MCF 10A (cell line): ENCODE data around the gene LSM14B. TPM values are rescaled to one million over a fixed set of nuclear protein-coding genes. Genes with fewer than 3 reads are reported as not detected.

Source experiments
- BruUV-seq: library from RNA; stranded (reverse); fragments of 400-500 nt; replicated peaks from 2 replicates; lab custom pipeline; 2021; lab: Mats Ljungman, UMichigan
- CTCF ChIA-PET: fragments of 300-600 bp; sonication (Branson Sonifier 250); formaldehyde crosslinking; extraction: SDS; loops from one replicate; lab custom pipeline; 2021; ENCODE audit warnings: antibody characterized with exemption, inconsistent platforms; lab: Yijun Ruan, JAX
- POLR2A ChIA-PET: fragments of 300-600, 350-650 bp; sonication (Branson Sonifier 250); formaldehyde crosslinking; extraction: SDS; loops from one replicate; lab custom pipeline; 2020; ENCODE audit warnings: antibody characterized with exemption, inconsistent platforms; lab: Yijun Ruan, JAX
- DNase-seq: peaks from one replicate; pipeline ENCODE4 v3.0.0-alpha.2; 2018; ENCODE audit not compliant: unreplicated experiment
- H3K27ac Mint-ChIP-seq: one replicate; pipeline ENCODE4 v1.8.0; 2022; ENCODE audit warnings: mild to moderate bottlenecking, low read depth, mixed read lengths; ENCODE audit not compliant: unreplicated experiment
- H3K27me3 Mint-ChIP-seq: one replicate; pipeline ENCODE4 v1.8.0; 2022; ENCODE audit warnings: mixed read lengths; ENCODE audit not compliant: insufficient read depth, unreplicated experiment
- H3K36me3 Mint-ChIP-seq: one replicate; pipeline ENCODE4 v1.8.0; 2022; ENCODE audit warnings: mild to moderate bottlenecking, moderate library complexity, mixed read lengths; ENCODE audit not compliant: insufficient read depth, unreplicated experiment
- H3K4me1 Mint-ChIP-seq: one replicate; pipeline ENCODE4 v1.8.0; 2022; ENCODE audit warnings: mixed read lengths; ENCODE audit not compliant: insufficient read depth, unreplicated experiment
- H3K4me3 Mint-ChIP-seq: one replicate; pipeline ENCODE4 v1.8.0; 2022; ENCODE audit warnings: mild to moderate bottlenecking, moderate library complexity, mixed read lengths; ENCODE audit not compliant: unreplicated experiment
- H3K9me3 Mint-ChIP-seq: one replicate; pipeline ENCODE4 v1.8.0; 2022; ENCODE audit warnings: mixed read lengths; ENCODE audit not compliant: unreplicated experiment
- intact Hi-C: fragments of 100-400 bp; cut with micrococcal nuclease; formaldehyde crosslinking; loops from 2 replicates; pipeline ENCODE4 v1.14.1; 2022
- total RNA-seq: library from RNA; stranded (reverse); gene quantifications from 2 replicates; pipeline ENCODE4 v1.2.3, GENCODE V29; 2022
- TF ChIP-seq, protein P1 (sequence below): fragments of 200-600 bp; IDR thresholded peaks from one replicate; pipeline ENCODE4 v1.8.0; 2022; ENCODE audit warnings: antibody characterized with exemption, mild to moderate bottlenecking; ENCODE audit not compliant: unreplicated experiment

Gene LSM14B
- total RNA-seq, 1 experiment from 2014 or later, result 35.1 TPM

DNA sequence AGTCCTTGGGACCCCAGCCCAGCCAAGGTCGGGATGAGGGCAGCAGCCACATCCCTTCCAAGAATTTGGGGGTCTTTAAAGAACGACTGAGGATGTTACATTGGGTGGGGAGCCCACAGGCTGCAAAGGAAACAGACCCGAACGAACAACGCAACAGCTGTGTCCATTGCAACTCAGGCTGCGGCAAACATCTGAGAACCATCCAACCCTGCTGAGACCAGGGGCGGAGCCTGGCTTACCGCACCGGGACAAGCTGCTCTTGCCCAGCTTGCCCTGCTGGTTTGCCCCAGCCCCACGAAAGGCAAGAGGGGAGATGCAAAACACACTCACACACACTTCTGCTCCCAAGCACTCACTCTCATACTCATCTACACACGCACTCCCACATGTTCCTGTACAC is 35.0 kb upstream of the LSM14B start:
- no TSS peak for BruUV-seq
- intact Hi-C loops, result no loop called here
- H3K27ac Mint-ChIP-seq, result no peak overlapping the region
- CTCF ChIA-PET, result no interaction called here
- DNase-seq, result no peak
- H3K4me1 Mint-ChIP-seq, result no peaks in the 10 kb centered on the region
- no peak overlapping the region for H3K4me3 Mint-ChIP-seq
- POLR2A ChIA-PET, result interaction anchor here (1.6 kb wide), 1 partner anchor 21 kb away, joined by 5 read pairs; no protein-coding TSS in a partner anchor
- no peaks in the 10 kb centered on the region for H3K9me3 Mint-ChIP-seq
- H3K27me3 Mint-ChIP-seq, result peaks cover 21% of the 10 kb centered on the region
- TF ChIP-seq, protein P1, sequence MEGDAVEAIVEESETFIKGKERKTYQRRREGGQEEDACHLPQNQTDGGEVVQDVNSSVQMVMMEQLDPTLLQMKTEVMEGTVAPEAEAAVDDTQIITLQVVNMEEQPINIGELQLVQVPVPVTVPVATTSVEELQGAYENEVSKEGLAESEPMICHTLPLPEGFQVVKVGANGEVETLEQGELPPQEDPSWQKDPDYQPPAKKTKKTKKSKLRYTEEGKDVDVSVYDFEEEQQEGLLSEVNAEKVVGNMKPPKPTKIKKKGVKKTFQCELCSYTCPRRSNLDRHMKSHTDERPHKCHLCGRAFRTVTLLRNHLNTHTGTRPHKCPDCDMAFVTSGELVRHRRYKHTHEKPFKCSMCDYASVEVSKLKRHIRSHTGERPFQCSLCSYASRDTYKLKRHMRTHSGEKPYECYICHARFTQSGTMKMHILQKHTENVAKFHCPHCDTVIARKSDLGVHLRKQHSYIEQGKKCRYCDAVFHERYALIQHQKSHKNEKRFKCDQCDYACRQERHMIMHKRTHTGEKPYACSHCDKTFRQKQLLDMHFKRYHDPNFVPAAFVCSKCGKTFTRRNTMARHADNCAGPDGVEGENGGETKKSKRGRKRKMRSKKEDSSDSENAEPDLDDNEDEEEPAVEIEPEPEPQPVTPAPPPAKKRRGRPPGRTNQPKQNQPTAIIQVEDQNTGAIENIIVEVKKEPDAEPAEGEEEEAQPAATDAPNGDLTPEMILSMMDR, result no peak
- no peaks in the 10 kb centered on the region for H3K36me3 Mint-ChIP-seq

DNA sequence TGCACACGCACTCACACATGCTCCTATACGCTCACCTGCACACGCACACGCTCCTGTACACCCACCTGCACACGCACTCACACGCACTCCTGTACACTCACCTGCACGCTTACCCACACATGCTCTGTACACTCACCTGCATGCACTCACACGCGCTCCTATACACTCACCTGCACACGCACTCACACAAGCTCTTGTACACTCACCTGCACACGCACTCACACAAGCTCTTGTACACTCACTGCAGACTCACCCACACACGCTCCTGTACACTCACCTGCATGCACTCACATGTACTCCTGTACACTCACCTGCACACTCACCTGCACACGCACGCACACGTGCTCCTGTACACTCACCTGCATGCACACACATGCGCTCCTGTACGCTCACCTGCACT is 34.6 kb upstream of the LSM14B start:
- POLR2A ChIA-PET, result interaction anchor here (1.6 kb wide), 1 partner anchor 21 kb away, joined by 5 read pairs; no protein-coding TSS in a partner anchor
- CTCF ChIA-PET, result interaction anchor here (1.0 kb wide), 1 partner anchor 15 kb away, joined by 4 read pairs; no protein-coding TSS in a partner anchor
- Mint-ChIP-seq H3K27me3 (peaks cover 25% of the 10 kb centered on the region), H3K4me1 (no peaks in the 10 kb centered on the region), H3K4me3 (no peak overlapping the region), H3K9me3 (no peaks in the 10 kb centered on the region), H3K36me3 (no peaks in the 10 kb centered on the region), H3K27ac (no peak overlapping the region)
- BruUV-seq, result no TSS peak
- intact Hi-C loops, result no loop called here
- DNase-seq, result no peak
- TF ChIP-seq, protein P1, result no peak

DNA sequence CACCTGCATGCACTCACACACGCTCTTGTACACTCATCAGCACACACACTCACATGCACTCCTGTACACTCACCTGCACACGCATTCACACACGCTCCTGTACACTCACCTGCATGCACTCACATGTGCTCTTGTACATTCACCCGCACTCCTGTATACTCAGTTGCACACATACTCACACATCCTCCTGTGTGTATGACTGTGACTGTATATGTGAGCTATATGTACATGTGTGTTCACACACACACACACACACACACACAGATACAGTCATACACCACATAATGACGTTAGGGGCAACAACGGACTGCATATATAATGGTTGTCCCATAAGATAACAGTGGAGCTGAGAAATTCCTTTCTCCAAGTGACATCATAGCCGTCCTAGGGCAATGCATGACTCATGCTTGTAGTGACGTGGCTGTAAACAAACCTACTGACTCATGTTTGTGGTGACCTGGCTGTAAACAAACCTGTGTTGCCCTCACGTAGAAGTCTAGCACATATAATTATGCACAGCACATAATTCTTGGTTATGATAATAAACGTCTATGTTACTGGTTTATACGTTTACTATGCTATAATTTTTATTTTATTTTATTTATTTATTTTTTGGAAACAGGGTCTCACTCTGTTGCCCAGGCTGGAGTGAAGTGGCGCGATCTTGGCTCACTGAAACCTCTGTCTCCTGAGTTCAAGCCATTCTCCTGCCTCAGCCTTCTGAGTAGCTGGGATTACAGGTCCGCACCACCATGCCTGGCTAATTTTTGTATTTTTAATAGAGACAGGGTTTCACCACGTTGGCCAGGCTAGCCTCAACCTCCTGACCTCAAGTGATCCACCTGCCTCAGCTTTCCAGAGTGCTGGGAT is 33.8 kb upstream of the LSM14B start:
- TF ChIP-seq, protein P1, result no peak
- Mint-ChIP-seq H3K27ac (no peak overlapping the region), H3K4me1 (no peaks in the 10 kb centered on the region), H3K9me3 (no peaks in the 10 kb centered on the region), H3K36me3 (no peaks in the 10 kb centered on the region), H3K27me3 (peaks cover 31% of the 10 kb centered on the region), H3K4me3 (no peak overlapping the region)
- DNase-seq, result peak; percentile 87
- ChIA-PET POLR2A (interaction anchor here (1.6 to 2.5 kb wide), 2 partner anchors 10 to 33 kb away, joined by 4 to 17 read pairs; partner anchors contain the start of gene LSM14B), CTCF (interaction anchor here (0.7 to 1.4 kb wide), 4 partner anchors 12 to 173 kb away, joined by 3 to 8 read pairs (median 4); no protein-coding TSS in a partner anchor)
- intact Hi-C loops, result no loop called here
- BruUV-seq, result no TSS peak

DNA sequence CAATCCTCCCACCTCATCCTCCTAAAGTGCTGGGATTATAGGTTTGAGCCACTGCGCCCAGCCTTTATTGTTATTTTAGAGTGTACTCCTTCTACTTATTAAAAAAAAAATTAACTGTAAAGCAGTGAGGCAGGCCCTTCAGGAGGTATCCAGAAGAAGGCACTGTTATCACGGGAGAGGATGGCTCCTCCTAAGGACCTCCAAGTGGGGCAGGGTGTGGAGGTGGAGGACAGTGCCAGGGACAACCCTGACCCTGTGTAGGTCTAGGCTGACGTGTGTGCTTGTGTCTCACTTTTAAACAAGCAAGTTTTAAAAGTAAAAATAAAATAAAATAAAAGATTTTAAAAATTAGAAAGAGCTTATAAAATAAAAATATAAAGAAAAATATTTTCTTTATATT is 32.9 kb upstream of the LSM14B start:
- intact Hi-C loops, result no loop called here
- POLR2A ChIA-PET, result interaction anchor here (0.6 to 2.5 kb wide), 6 partner anchors 11 to 261 kb away, joined by 3 to 17 read pairs (median 4); partner anchors contain the start of gene LSM14B
- TF ChIP-seq, protein P1, result no peak
- CTCF ChIA-PET, result interaction anchor here (0.6 to 1.4 kb wide), 8 partner anchors 11 to 812 kb away, joined by 3 to 8 read pairs (median 4); no protein-coding TSS in a partner anchor
- Mint-ChIP-seq H3K4me1 (no peaks in the 10 kb centered on the region), H3K36me3 (no peaks in the 10 kb centered on the region), H3K4me3 (no peak overlapping the region), H3K9me3 (no peaks in the 10 kb centered on the region), H3K27me3 (peaks cover 31% of the 10 kb centered on the region), H3K27ac (no peak overlapping the region)
- BruUV-seq, result no TSS peak
- DNase-seq, result no peak
